Activated T-helper 1 cell treated with anti-CD3 and anti-CD28 coated beads, Interleukin-2, amount 50 U/mL, for 16 hours (primary cell): ENCODE data around the gene AZU1.

Experiments
- DNase-seq, 2 donors: peaks; one replicate each; pipeline ENCODE4 v3.0.0-alpha.2; 2020; ENCODE audit warnings: low read depth in 1 of 2, low spot score in 1 of 2

The AZU1 gene

GRCh38 chr19:827710-828321, at the start of gene AZU1:
TSS of gene AZU1 (plus strand) at chr19:827837. CDS start at chr19:827847, 10 bp downstream.
- no peak for DNase-seq

GRCh38 chr19:778910-779653, 48.6 kb upstream of the AZU1 start:
- no peak for DNase-seq

- DNase-seq, result no peak
Measured at GRCh38 chr19:780935-781334, 46.7 kb upstream of the AZU1 start.

GRCh38 chr19:781800-782184, 45.8 kb upstream of the AZU1 start:
- no peak for DNase-seq

- no peak for DNase-seq
Measured at GRCh38 chr19:782185-782877, 45.3 kb upstream of the AZU1 start.

GRCh38 chr19:782878-783668, 44.6 kb upstream of the AZU1 start:
- no peak for DNase-seq

GRCh38 chr19:784541-784940, 43.1 kb upstream of the AZU1 start:
- DNase-seq, result no peak

- no peak for DNase-seq
Measured at GRCh38 chr19:787536-787935, 40.1 kb upstream of the AZU1 start.

GRCh38 chr19:788686-788982, 39.0 kb upstream of the AZU1 start:
- DNase-seq, result no peak

GRCh38 chr19:788983-789700, 38.5 kb upstream of the AZU1 start:
- DNase-seq, result no peak

- DNase-seq, result no peak
Measured at GRCh38 chr19:789701-790060, 38.0 kb upstream of the AZU1 start.

GRCh38 chr19:791007-791566, 36.5 kb upstream of the AZU1 start:
- DNase-seq, result no peak

GRCh38 chr19:791567-792305, 35.9 kb upstream of the AZU1 start:
- DNase-seq, result no peak

- DNase-seq, result no peak
Measured at GRCh38 chr19:792306-792885, 35.2 kb upstream of the AZU1 start.

- no peak for DNase-seq
Measured at GRCh38 chr19:793806-794205, 33.8 kb upstream of the AZU1 start.

- no peak for DNase-seq
Measured at GRCh38 chr19:795073-795611, 32.5 kb upstream of the AZU1 start.

GRCh38 chr19:795691-796581, 31.7 kb upstream of the AZU1 start:
- DNase-seq, result no peak

- DNase-seq, result peak; percentile 98 to 99
Measured at GRCh38 chr19:796692-797527, 30.7 kb upstream of the AZU1 start, which contains the start of gene PTBP1. TSS of gene PTBP1 (plus strand) at chr19:797452. CDS start at chr19:797498, 46 bp downstream.
